Measurements from ENCODE around the gene LTBP2.

GRCh38 chr14:74620923-74621322 lies 8.9 kb upstream of the LTBP2 start:
- TF ChIP-seq, protein P1, sequence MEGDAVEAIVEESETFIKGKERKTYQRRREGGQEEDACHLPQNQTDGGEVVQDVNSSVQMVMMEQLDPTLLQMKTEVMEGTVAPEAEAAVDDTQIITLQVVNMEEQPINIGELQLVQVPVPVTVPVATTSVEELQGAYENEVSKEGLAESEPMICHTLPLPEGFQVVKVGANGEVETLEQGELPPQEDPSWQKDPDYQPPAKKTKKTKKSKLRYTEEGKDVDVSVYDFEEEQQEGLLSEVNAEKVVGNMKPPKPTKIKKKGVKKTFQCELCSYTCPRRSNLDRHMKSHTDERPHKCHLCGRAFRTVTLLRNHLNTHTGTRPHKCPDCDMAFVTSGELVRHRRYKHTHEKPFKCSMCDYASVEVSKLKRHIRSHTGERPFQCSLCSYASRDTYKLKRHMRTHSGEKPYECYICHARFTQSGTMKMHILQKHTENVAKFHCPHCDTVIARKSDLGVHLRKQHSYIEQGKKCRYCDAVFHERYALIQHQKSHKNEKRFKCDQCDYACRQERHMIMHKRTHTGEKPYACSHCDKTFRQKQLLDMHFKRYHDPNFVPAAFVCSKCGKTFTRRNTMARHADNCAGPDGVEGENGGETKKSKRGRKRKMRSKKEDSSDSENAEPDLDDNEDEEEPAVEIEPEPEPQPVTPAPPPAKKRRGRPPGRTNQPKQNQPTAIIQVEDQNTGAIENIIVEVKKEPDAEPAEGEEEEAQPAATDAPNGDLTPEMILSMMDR (IDR thresholded peaks at IDR 0.05) = no peak
- TF ChIP-seq EP300 (IDR thresholded peaks at IDR 0.05) = no peak

Data from sigmoid colon (tissue), 4 donors.